Mesothelial cell of epicardium (in vitro differentiated cells): ENCODE measurements around the gene CEACAM5. TPM values are rescaled to one million over a fixed set of nuclear protein-coding genes. Genes with fewer than 3 reads are reported as not detected.
A peak's percentile ranks its signal among the peaks of the same experiment; 100 is the strongest.
"Not testable (repeated sequence)": the region's sequence is repeated elsewhere in the genome, so short reads cannot be mapped to it uniquely, and the experiment has no call there.

Experiments
- DNase-seq, 2 experiments: peaks; one replicate each; pipeline ENCODE4 v3.0.0; 2021; ENCODE audit warnings: low spot score in 2 of 2; ENCODE audit not compliant: unreplicated experiment in 2 of 2
- H3K27ac Mint-ChIP-seq: 2 replicates; pipeline ENCODE4 v1.8.0; 2021; ENCODE audit warnings: mixed read lengths
- H3K27me3 Mint-ChIP-seq: 2 replicates; pipeline ENCODE4 v1.8.0; 2021; ENCODE audit warnings: low read depth, mixed read lengths
- H3K36me3 Mint-ChIP-seq: 2 replicates; pipeline ENCODE4 v1.8.0; 2021; ENCODE audit warnings: mixed read lengths
- H3K4me1 Mint-ChIP-seq: 2 replicates; pipeline ENCODE4 v1.8.0; 2021; ENCODE audit warnings: mixed read lengths
- H3K4me3 Mint-ChIP-seq: 2 replicates; pipeline ENCODE4 v1.8.0; 2021; ENCODE audit warnings: mild to moderate bottlenecking, moderate library complexity, mixed read lengths
- H3K9me3 Mint-ChIP-seq: 2 replicates; pipeline ENCODE4 v1.8.0; 2021; ENCODE audit warnings: mixed read lengths
- total RNA-seq: library from RNA; stranded (reverse); gene quantifications from 3 replicates; pipeline ENCODE4 v1.2.1, GENCODE V29; 2021
- TF ChIP-seq, protein P1 (sequence below): fragments of 200-600 bp; sonication (generic); IDR thresholded peaks from one replicate; pipeline ENCODE4 v1.5.0; 2021; ENCODE audit warnings: antibody characterized with exemption; ENCODE audit not compliant: unreplicated experiment

The CEACAM5 gene
- total RNA-seq, 1 donor from 2014 or later = not detected

DNA sequence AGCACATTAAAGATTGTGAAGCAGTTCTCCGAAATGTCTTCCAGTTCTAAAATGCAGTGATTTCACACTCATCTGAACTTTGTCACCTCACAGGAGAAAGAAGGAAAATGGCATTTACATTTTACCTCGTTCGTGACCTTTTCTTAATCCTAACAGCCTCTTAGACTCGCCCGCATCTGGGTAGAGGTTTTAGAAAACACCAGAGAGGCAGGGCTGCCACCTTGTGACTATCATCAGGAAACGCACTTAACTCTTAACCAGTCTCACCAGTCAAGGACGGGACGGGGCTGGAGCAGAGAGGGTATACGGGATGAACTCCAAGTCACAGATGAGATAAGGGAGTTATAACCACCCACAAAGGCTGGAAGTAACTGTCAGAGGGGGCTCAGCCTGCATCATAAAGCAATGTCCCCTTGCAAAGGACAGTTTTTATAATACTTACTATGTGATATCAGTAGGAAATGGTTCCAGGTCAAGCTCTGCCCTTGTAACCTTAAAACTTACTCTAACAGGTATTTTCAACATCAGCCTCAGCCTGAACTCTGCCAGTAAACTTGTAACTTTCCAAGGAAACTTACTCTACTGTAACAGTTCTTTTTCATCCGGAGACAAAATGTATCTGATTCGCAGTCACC lies 38.3 kb downstream of the CEACAM5 start:
- Mint-ChIP-seq H3K4me3 (no peak overlapping the region), H3K27ac (no peak overlapping the region), H3K9me3 (peaks cover 67% of the 10 kb centered on the region), H3K36me3 (no peaks in the 10 kb centered on the region), H3K4me1 (no peaks in the 10 kb centered on the region), H3K27me3 (no peaks in the 10 kb centered on the region)
- no peak for DNase-seq
- TF ChIP-seq, protein P1, sequence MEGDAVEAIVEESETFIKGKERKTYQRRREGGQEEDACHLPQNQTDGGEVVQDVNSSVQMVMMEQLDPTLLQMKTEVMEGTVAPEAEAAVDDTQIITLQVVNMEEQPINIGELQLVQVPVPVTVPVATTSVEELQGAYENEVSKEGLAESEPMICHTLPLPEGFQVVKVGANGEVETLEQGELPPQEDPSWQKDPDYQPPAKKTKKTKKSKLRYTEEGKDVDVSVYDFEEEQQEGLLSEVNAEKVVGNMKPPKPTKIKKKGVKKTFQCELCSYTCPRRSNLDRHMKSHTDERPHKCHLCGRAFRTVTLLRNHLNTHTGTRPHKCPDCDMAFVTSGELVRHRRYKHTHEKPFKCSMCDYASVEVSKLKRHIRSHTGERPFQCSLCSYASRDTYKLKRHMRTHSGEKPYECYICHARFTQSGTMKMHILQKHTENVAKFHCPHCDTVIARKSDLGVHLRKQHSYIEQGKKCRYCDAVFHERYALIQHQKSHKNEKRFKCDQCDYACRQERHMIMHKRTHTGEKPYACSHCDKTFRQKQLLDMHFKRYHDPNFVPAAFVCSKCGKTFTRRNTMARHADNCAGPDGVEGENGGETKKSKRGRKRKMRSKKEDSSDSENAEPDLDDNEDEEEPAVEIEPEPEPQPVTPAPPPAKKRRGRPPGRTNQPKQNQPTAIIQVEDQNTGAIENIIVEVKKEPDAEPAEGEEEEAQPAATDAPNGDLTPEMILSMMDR = no peak

DNA sequence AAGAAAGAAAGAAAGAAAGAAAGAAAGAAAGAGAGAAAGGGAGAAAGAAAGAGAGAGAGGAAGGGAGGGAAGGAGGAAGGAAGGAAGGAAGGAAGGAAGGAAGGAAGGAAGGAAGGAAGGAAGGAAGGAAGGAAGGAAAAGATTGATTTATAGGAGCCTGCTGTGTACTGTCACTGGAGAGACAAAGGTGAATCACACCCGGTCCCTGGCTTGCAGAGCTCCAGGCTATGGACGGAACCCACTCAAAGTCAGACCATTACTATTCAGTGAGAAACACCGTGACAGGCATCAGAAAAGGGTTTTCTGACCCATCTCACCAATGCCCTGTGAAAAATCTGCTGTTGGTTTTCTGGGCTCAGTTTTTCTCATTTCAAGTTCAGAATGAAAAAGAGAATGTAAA lies 39.6 kb downstream of the CEACAM5 start:
- Mint-ChIP-seq H3K27ac (no peak overlapping the region), H3K4me1 (no peaks in the 10 kb centered on the region), H3K36me3 (no peaks in the 10 kb centered on the region), H3K9me3 (peaks cover 68% of the 10 kb centered on the region), H3K27me3 (no peaks in the 10 kb centered on the region), H3K4me3 (no peak overlapping the region)
- DNase-seq = no peak
- TF ChIP-seq, protein P1 = no peak

DNA sequence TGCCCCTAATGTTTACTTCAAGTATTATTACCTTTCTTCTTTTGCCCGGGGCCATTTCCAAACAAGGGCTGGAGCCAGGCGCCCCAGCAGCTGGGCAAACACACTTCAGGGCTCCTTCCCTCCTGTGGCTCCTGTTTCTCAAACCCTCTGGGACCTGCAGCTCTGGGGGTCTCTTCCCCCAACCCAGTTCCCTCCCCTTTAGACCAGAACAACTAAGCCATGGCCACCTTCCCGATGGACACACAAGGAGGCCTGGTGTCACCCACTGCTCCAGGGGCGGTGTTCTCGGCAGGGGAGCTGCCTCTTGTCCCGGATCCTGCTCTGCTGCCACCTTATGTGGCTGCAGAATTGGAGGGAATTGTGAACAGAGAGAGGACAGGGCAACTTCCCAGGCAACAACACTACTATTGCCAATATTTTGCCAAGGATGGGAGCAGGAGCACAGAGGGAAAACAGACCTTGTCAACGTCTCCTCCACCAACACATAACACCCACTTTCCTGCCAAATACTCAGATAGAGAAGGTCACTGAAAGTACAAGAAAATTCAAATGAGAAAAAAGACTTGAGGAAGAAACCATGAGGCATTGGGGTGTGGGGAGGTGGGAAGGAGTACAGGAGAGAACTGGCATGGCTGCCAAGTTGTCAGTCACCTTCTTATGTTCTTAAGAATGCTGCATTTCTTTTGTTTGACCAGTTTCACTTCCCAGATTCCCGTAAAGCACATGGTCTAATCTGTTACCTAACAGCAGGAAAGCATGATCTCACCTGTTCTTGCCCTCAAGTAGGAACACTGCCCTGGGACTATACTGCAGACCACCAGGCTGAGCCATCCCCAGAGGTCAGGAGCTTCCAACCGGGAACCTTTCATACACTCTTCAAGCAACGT lies 42.1 kb downstream of the CEACAM5 start:
- not testable (repeated sequence) for DNase-seq, H3K27ac Mint-ChIP-seq, H3K4me3 Mint-ChIP-seq, H3K27me3 Mint-ChIP-seq, H3K36me3 Mint-ChIP-seq, H3K4me1 Mint-ChIP-seq
- peaks cover 62% of the 10 kb centered on the region for H3K9me3 Mint-ChIP-seq

DNA sequence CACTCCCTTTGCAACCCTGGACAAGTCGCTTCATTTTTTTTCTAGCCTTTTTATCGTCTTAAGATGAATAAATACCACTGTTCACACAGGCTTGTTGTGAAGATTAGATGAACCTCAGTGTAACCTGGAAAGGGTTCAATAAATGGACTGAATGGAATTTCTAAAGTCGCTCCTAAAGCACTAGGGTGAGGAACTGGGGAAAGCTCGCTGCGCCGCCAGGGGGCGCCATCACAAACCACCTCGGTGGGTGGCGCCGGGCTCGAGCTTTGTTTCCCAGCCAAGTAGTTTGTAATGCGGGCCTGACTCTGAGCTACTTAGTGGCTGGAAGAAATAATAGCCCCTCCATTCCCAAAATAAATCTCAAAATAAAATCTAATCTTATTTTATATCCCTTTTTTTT lies 44.7 kb downstream of the CEACAM5 start:
- Mint-ChIP-seq H3K4me1 (no peaks in the 10 kb centered on the region), H3K27me3 (no peaks in the 10 kb centered on the region), H3K9me3 (peaks cover 56% of the 10 kb centered on the region), H3K27ac (no peak overlapping the region), H3K36me3 (no peaks in the 10 kb centered on the region), H3K4me3 (no peak overlapping the region)
- TF ChIP-seq, protein P1 = peak; percentile 49
- DNase-seq = no peak

DNA sequence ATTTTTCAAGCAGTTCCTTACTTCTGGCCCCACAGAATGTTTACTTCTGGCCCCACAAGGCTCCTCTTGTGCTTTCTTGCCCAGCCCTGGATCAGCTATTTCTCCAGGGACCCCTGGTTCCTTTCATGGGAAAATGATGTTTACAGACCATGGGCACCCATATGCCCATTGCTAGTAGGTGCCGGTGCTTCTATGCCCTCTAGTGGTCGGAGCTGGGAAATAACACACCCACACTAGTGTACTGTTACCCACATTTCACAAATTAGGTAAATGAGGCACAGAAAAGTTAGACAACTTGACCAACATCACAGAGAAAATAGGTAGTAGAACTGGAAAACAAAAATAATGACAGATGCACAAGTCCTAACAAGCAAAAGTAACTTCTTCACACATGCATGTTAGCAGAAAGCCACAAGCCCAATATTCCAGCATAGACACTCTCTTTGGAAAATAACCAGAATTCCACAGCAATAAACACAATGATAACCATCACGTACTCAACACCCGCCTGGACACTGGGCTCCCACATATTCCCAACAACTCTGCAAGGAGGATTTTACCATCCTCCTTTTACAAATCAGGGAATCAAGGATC lies 45.6 kb downstream of the CEACAM5 start:
- Mint-ChIP-seq H3K4me1 (no peaks in the 10 kb centered on the region), H3K27me3 (no peaks in the 10 kb centered on the region), H3K9me3 (peaks cover 50% of the 10 kb centered on the region), H3K4me3 (no peak overlapping the region), H3K27ac (no peak overlapping the region), H3K36me3 (no peaks in the 10 kb centered on the region)
- DNase-seq = no peak
- TF ChIP-seq, protein P1 = peak; percentile 8
